OCI-LY7 (cell line): ENCODE results near the gene C1QL1. TPM values are rescaled to one million over a fixed set of nuclear protein-coding genes. Genes with fewer than 3 reads are reported as not detected.

Experiments used
- BruUV-seq: library from RNA; stranded (reverse); fragments of 400-500 nt; replicated peaks from 2 replicates; lab custom pipeline; 2021; lab: Mats Ljungman, UMichigan
- CTCF ChIA-PET: fragments of 300-600 bp; sonication (Branson Sonifier 250); formaldehyde crosslinking; loops from one replicate; lab custom pipeline; 2022; ENCODE audit warnings: antibody characterized with exemption; ENCODE audit not compliant: unreplicated experiment; lab: Charles Lee
- POLR2A ChIA-PET: fragments of 300-600 bp; sonication (Branson Sonifier 250); formaldehyde crosslinking; loops from one replicate; lab custom pipeline; 2022; ENCODE audit warnings: antibody characterized with exemption; lab: Charles Lee
- DNase-seq: peaks from one replicate; pipeline ENCODE4 v3.0.0-alpha.2; 2015; ENCODE audit warnings: low spot score
- H2AFZ ChIP-seq: fragments of 200-600 bp; sonication (generic), shearing (Covaris generic); 2 replicates; pipeline ENCODE4 v1.6.1; 2014; ENCODE audit warnings: mild to moderate bottlenecking, antibody characterized with exemption, low read length, moderate library complexity
- H3K27ac ChIP-seq: fragments of 200-600 bp; sonication (generic); 2 replicates; pipeline ENCODE4 v1.5.1; 2014; ENCODE audit warnings: mixed run types, low read depth, mild to moderate bottlenecking, moderate library complexity, low read length, inconsistent platforms; ENCODE audit not compliant: poor library complexity, severe bottlenecking
- H3K36me3 ChIP-seq: fragments of 200-600 bp; sonication (generic); 2 replicates; pipeline ENCODE4 v1.6.1; 2014; ENCODE audit warnings: mild to moderate bottlenecking, antibody characterized with exemption, low read length, moderate library complexity, mixed read lengths; ENCODE audit not compliant: insufficient read depth
- H3K4me1 ChIP-seq: fragments of 200-600 bp; sonication (generic); 2 replicates; pipeline ENCODE4 v1.5.1; 2014; ENCODE audit warnings: mild to moderate bottlenecking, low read length; ENCODE audit not compliant: insufficient read depth, poor library complexity, severe bottlenecking
- H3K4me2 ChIP-seq: fragments of 200-600 bp; sonication (generic); 2 replicates; pipeline ENCODE4 v1.6.1; 2014; ENCODE audit warnings: mild to moderate bottlenecking, low read length
- H3K4me3 ChIP-seq: fragments of 200-600 bp; sonication (generic); 2 replicates; pipeline ENCODE4 v1.5.1; 2014; ENCODE audit warnings: mild to moderate bottlenecking, low read depth, low read length; ENCODE audit not compliant: poor library complexity, severe bottlenecking
- H3K79me2 ChIP-seq: fragments of 200-600 bp; sonication (generic); 2 replicates; pipeline ENCODE4 v1.6.1; 2016; ENCODE audit warnings: low read depth, mild to moderate bottlenecking, low read length, moderate library complexity, mixed read lengths; ENCODE audit not compliant: insufficient read depth
- H3K9me2 ChIP-seq: fragments of 200-600 bp; sonication (generic); 2 replicates; pipeline ENCODE4 v1.6.1; 2016; ENCODE audit warnings: mild to moderate bottlenecking, low read length, mixed read lengths; ENCODE audit not compliant: insufficient read depth
- H3K9me3 ChIP-seq: fragments of 200-600 bp; sonication (generic); 2 replicates; pipeline ENCODE4 v1.6.1; 2014; ENCODE audit warnings: mild to moderate bottlenecking, mixed run types, low read length, mixed read lengths
- H4K20me1 ChIP-seq: fragments of 200-600 bp; sonication (generic); 2 replicates; pipeline ENCODE4 v1.6.1; 2014; ENCODE audit warnings: mild to moderate bottlenecking, antibody characterized with exemption, low read length, moderate library complexity, mixed read lengths; ENCODE audit not compliant: insufficient read depth
- EZH2phosphoT487 ChIP-seq: fragments of 200-600 bp; sonication (generic); IDR thresholded peaks from 2 replicates; pipeline ENCODE4 v1.6.1; 2018; ENCODE audit warnings: low read depth, borderline replicate concordance, mild to moderate bottlenecking, mixed run types, antibody characterized with exemption, low read length, moderate library complexity, mixed read lengths
- intact Hi-C: fragments of 100-400 bp; cut with micrococcal nuclease; formaldehyde crosslinking; loops from one replicate; pipeline ENCODE4 v1.10.0; 2022; ENCODE audit not compliant: unreplicated experiment
- total RNA-seq, 2 experiments: library from RNA; depleted of rRNA in 1 of 2; stranded (reverse); fragments of >200 nt in 1 of 2; shearing (Covaris generic) in 1 of 2; gene quantifications; 2 replicates each; pipeline ENCODE4 v1.2.3, GENCODE V29; 2014 to 2022
- TF ChIP-seq, protein P1 (sequence below): fragments of 200-600 bp; sonication (generic); conservative IDR thresholded peaks from 2 replicates; pipeline ENCODE4 v1.5.1; 2014; ENCODE audit warnings: mild to moderate bottlenecking, antibody characterized with exemption, low read length, moderate library complexity, mixed read lengths

C1QL1 gene
- total RNA-seq, 2 experiments from 2014 or later: not detected

DNA sequence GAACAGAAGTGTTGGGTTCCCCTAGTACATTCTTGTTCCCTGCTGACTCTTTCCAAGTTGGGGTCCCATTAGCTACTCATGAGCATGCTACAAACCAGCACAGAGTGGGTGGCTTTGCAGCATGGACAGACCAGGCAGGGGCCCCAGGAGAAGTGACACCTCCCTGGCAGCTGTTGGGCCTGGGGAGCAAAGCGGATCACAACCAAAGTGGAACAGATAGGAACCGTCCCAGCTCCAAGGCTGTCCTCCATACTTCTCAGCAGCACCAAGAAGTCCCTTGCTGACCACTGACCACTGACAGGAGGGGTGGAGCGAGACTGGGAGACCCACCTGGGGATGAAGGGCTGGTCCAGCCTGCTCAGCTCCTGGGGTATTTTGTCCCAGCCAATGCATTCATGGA lies 40.4 kb downstream of the C1QL1 start:
- POLR2A ChIA-PET: no interaction called here
- no peak for DNase-seq

DNA sequence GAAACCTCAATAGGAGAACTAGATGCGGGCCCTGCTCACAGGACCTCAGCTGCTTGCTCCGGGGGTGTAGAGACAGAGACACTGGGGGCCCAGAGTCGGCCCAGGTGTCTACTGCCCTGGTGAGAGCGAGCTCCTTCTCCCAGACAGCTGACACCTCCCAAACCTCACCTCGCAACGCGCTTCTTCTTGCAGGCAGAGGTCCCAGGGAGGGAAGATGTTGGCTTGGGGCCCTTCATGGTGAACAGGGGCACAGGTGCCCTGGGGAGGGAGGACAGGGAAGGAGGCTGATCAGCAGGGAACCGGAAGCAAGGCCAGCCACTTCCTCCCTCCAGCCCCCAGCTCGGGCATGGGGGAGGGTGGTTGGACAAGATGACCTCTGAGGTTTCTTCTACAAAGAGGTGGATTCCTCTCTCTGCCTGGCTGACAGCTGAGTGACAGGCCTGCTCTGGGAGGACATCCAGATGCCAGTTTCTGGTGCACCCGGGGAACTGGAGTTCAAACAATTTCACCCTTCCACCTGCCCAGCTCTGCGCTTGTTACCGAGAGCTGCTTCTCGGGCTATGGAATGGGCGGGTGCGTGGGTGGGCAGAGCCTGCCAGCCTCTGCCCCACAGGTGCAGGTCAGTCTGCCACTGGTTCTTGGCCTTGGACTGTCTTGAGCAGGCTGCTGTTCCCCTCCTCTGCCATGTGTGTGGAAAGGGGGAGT lies 41.1 kb downstream of the C1QL1 start:
- Histone ChIP-seq H4K20me1 (no peaks in the 10 kb centered on the region), H2AFZ (no peak overlapping the region), H3K9me3 (no peaks in the 10 kb centered on the region), H3K79me2 (no peaks in the 10 kb centered on the region), H3K9me2 (no peaks in the 10 kb centered on the region), H3K36me3 (peaks cover 66% of the 10 kb centered on the region), H3K4me3 (no peak overlapping the region), H3K4me2 (no peak overlapping the region), H3K4me1 (no peaks in the 10 kb centered on the region), H3K27ac (no peak overlapping the region)
- no peak for DNase-seq
- TF ChIP-seq EZH2phosphoT487: no peak
- TF ChIP-seq, protein P1, sequence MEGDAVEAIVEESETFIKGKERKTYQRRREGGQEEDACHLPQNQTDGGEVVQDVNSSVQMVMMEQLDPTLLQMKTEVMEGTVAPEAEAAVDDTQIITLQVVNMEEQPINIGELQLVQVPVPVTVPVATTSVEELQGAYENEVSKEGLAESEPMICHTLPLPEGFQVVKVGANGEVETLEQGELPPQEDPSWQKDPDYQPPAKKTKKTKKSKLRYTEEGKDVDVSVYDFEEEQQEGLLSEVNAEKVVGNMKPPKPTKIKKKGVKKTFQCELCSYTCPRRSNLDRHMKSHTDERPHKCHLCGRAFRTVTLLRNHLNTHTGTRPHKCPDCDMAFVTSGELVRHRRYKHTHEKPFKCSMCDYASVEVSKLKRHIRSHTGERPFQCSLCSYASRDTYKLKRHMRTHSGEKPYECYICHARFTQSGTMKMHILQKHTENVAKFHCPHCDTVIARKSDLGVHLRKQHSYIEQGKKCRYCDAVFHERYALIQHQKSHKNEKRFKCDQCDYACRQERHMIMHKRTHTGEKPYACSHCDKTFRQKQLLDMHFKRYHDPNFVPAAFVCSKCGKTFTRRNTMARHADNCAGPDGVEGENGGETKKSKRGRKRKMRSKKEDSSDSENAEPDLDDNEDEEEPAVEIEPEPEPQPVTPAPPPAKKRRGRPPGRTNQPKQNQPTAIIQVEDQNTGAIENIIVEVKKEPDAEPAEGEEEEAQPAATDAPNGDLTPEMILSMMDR: no peak
- no TSS peak for BruUV-seq
- CTCF ChIA-PET: no interaction called here
- POLR2A ChIA-PET: interaction anchor here (0.6 kb wide), 1 partner anchor 102 kb away, joined by 5 read pairs; no protein-coding TSS in a partner anchor
- intact Hi-C loops: no loop called here

More for the DNA sequence above, 40.4 kb downstream of the C1QL1 start:
- no peaks in the 10 kb centered on the region for H3K9me2 ChIP-seq
- no peak overlapping the region for H3K27ac ChIP-seq
- peaks cover 73% of the 10 kb centered on the region for H3K36me3 ChIP-seq
- intact Hi-C loops: no loop called here
- no peaks in the 10 kb centered on the region for H3K4me1 ChIP-seq
- H3K4me3 ChIP-seq: no peak overlapping the region
- H3K9me3 ChIP-seq: no peaks in the 10 kb centered on the region
- H3K4me2 ChIP-seq: no peak overlapping the region
- no peaks in the 10 kb centered on the region for H4K20me1 ChIP-seq
- BruUV-seq: no TSS peak
- H2AFZ ChIP-seq: no peak overlapping the region
- CTCF ChIA-PET: no interaction called here
- TF ChIP-seq, protein P1: no peak
- no peak for TF ChIP-seq EZH2phosphoT487
- no peaks in the 10 kb centered on the region for H3K79me2 ChIP-seq
